Hippocampal formation (tissue), 2 donors: ENCODE results near the gene CDH6.

Experiments used
- DNase-seq, 2 donors: peaks; one replicate each; lab custom pipeline; 2025; lab: John Stamatoyannopoulos, UW

The CDH6 gene

GRCh38 chr5:31250201-31250600 lies 56.7 kb downstream of the CDH6 start:
- DNase-seq = no peak

- DNase-seq = no peak
Observed at GRCh38 chr5:31251032-31251431, 57.5 kb downstream of the CDH6 start.

- no peak for DNase-seq
Observed at GRCh38 chr5:31255041-31255440, 61.6 kb downstream of the CDH6 start.

- no peak for DNase-seq
Observed at GRCh38 chr5:31268256-31268655, 74.8 kb downstream of the CDH6 start.

- DNase-seq = no peak
Observed at GRCh38 chr5:31268686-31269085, 75.2 kb downstream of the CDH6 start.

- DNase-seq = no peak
Observed at GRCh38 chr5:31269259-31269658, 75.8 kb downstream of the CDH6 start.

- DNase-seq = peak in 1 of 2 donors; percentile 10
Observed at GRCh38 chr5:31270396-31270795, 76.9 kb downstream of the CDH6 start.

GRCh38 chr5:31271567-31271966 lies 78.1 kb downstream of the CDH6 start:
- no peak for DNase-seq

- DNase-seq = no peak
Observed at GRCh38 chr5:31273161-31273560, 79.7 kb downstream of the CDH6 start.

- DNase-seq = no peak
Observed at GRCh38 chr5:31273631-31274378, 80.3 kb downstream of the CDH6 start.

- no peak for DNase-seq
Observed at GRCh38 chr5:31280210-31280609, 86.7 kb downstream of the CDH6 start.

- DNase-seq = no peak
Observed at GRCh38 chr5:31283326-31283725, 89.8 kb downstream of the CDH6 start.

- no peak for DNase-seq
Observed at GRCh38 chr5:31285025-31285424, 91.5 kb downstream of the CDH6 start.

- DNase-seq = no peak
Observed at GRCh38 chr5:31287985-31288384, 94.5 kb downstream of the CDH6 start.

- DNase-seq = no peak
Observed at GRCh38 chr5:31289429-31289828, 95.9 kb downstream of the CDH6 start.

- no peak for DNase-seq
Observed at GRCh38 chr5:31291323-31291854, 97.9 kb downstream of the CDH6 start.

- no peak for DNase-seq
Observed at GRCh38 chr5:31300501-31300900, 107.0 kb downstream of the CDH6 start.

GRCh38 chr5:31301833-31302232 lies 108.3 kb downstream of the CDH6 start:
- no peak for DNase-seq

- no peak for DNase-seq
Observed at GRCh38 chr5:31303688-31304087, 110.2 kb downstream of the CDH6 start.

GRCh38 chr5:31317665-31318064 lies 124.2 kb downstream of the CDH6 start:
- DNase-seq = no peak

GRCh38 chr5:31319335-31319734 lies 125.8 kb downstream of the CDH6 start:
- DNase-seq = no peak

- DNase-seq = no peak
Observed at GRCh38 chr5:31322946-31323345, 129.5 kb downstream of the CDH6 start.

GRCh38 chr5:31324842-31325241 lies 131.4 kb downstream of the CDH6 start:
- DNase-seq = no peak
